GM23338 (cell line): Measurements from ENCODE around the gene HSPBAP1. TPM values are rescaled to one million over a fixed set of nuclear protein-coding genes. Genes with fewer than 3 reads are reported as not detected.

Experiments used
- ATAC-seq: fragments of 200-7000 bp; cut with Tn5 transposase; 3 replicates; pipeline ENCODE4 v1.9.1; 2020
- DNase-seq: peaks from one replicate; pipeline ENCODE4 v3.0.0-alpha.2; 2015; ENCODE audit warnings: low spot score
- H2AFZ ChIP-seq: fragments of 200-600 bp; sonication (generic); 2 replicates; pipeline ENCODE4 v1.8.0; 2016; ENCODE audit warnings: antibody characterized with exemption, mild to moderate bottlenecking, moderate library complexity
- H3F3A ChIP-seq: fragments of 200-600 bp; sonication (generic); replicated peaks from 2 replicates; pipeline ENCODE4 v1.8.0; 2017; ENCODE audit warnings: antibody characterized with exemption, mixed run types, low read depth
- H3K27ac ChIP-seq: fragments of 200-600 bp; sonication (generic); 2 replicates; pipeline ENCODE4 v1.6.1; 2016; ENCODE audit warnings: low read depth
- H3K27me3 ChIP-seq: fragments of 200-600 bp; sonication (generic); 2 replicates; pipeline ENCODE4 v1.8.0; 2016; ENCODE audit warnings: mild to moderate bottlenecking, mixed run types, moderate library complexity; ENCODE audit not compliant: insufficient read depth
- H3K36me3 ChIP-seq: fragments of 200-600 bp; sonication (generic); 2 replicates; pipeline ENCODE4 v1.8.0; 2016; ENCODE audit warnings: mild to moderate bottlenecking; ENCODE audit not compliant: insufficient read depth
- H3K4me1 ChIP-seq: fragments of 200-600 bp; sonication (generic); 2 replicates; pipeline ENCODE4 v1.8.0; 2016; ENCODE audit warnings: mild to moderate bottlenecking, moderate library complexity; ENCODE audit not compliant: insufficient read depth
- H3K4me2 ChIP-seq: fragments of 200-600 bp; sonication (generic); 2 replicates; pipeline ENCODE4 v1.7.1; 2017; ENCODE audit warnings: mixed run types
- H3K4me3 ChIP-seq: fragments of 200-600 bp; sonication (generic); 2 replicates; pipeline ENCODE4 v1.6.1; 2016; ENCODE audit warnings: mixed run types
- H3K79me2 ChIP-seq: fragments of 200-600 bp; sonication (generic); replicated peaks from 2 replicates; pipeline ENCODE4 v1.8.0; 2017; ENCODE audit warnings: mild to moderate bottlenecking; ENCODE audit not compliant: insufficient read depth
- H3K9me2 ChIP-seq: fragments of 200-600 bp; sonication (generic); 2 replicates; pipeline ENCODE4 v1.8.0; 2017; ENCODE audit not compliant: insufficient read depth
- H4K20me1 ChIP-seq: fragments of 200-600 bp; sonication (generic); replicated peaks from 2 replicates; pipeline ENCODE4 v1.8.0; 2017; ENCODE audit warnings: mild to moderate bottlenecking; ENCODE audit not compliant: insufficient read depth
- H3K27ac Mint-ChIP-seq: 2 replicates; pipeline ENCODE4 v1.8.0; 2020; ENCODE audit warnings: inconsistent platforms, mild to moderate bottlenecking, moderate library complexity, mixed read lengths
- H3K27me3 Mint-ChIP-seq: 3 replicates; pipeline ENCODE4 v1.8.0; 2022; ENCODE audit warnings: low read depth, mild to moderate bottlenecking, moderate library complexity, mixed read lengths, inconsistent platforms; ENCODE audit not compliant: insufficient read depth, poor library complexity
- H3K36me3 Mint-ChIP-seq: 3 replicates; pipeline ENCODE4 v1.8.0; 2021; ENCODE audit warnings: low read depth, mild to moderate bottlenecking, inconsistent platforms, moderate library complexity, mixed read lengths
- H3K4me1 Mint-ChIP-seq: 3 replicates; pipeline ENCODE4 v1.8.0; 2020; ENCODE audit warnings: mild to moderate bottlenecking, inconsistent platforms, mixed read lengths
- H3K4me3 Mint-ChIP-seq: 3 replicates; pipeline ENCODE4 v1.8.0; 2021; ENCODE audit warnings: moderate library complexity, mild to moderate bottlenecking, inconsistent platforms, mixed read lengths
- H3K9me3 Mint-ChIP-seq: 3 replicates; pipeline ENCODE4 v1.8.0; 2020; ENCODE audit warnings: moderate library complexity, mild to moderate bottlenecking, inconsistent platforms, mixed read lengths
- CREB1 ChIP-seq: fragments of 250-450 bp; sonication (Bioruptor Pico); IDR thresholded peaks from 2 replicates; pipeline ENCODE4 v1.5.0; 2020; ENCODE audit warnings: low read depth, mild to moderate bottlenecking, moderate library complexity
- CTCF ChIP-seq, 2 experiments: fragments of 200-600 bp in 1 of 2; sonication (generic) in 1 of 2; conservative IDR thresholded peaks; 2 replicates each; pipeline versions ENCODE4 v1.5.1 to v1.6.1; 2016 to 2017; ENCODE audit warnings: antibody characterized with exemption in 2 of 2, low read depth in 2 of 2, mild to moderate bottlenecking in 2 of 2, moderate library complexity in 1 of 2
- ETS1 ChIP-seq: IDR thresholded peaks from 2 replicates; pipeline ENCODE4 v1.6.1; 2016; ENCODE audit warnings: antibody characterized with exemption
- EZH2 ChIP-seq: fragments of 200-600 bp; sonication (generic); IDR thresholded peaks from one replicate; pipeline ENCODE4 v1.8.0; 2017; ENCODE audit warnings: antibody characterized with exemption, mild to moderate bottlenecking, low read depth; ENCODE audit not compliant: unreplicated experiment
- EZH2phosphoT487 ChIP-seq: fragments of 200-600 bp; sonication (generic); IDR thresholded peaks from one replicate; pipeline ENCODE4 v1.8.1; 2018; ENCODE audit warnings: antibody characterized with exemption; ENCODE audit not compliant: unreplicated experiment
- JUNB ChIP-seq: IDR thresholded peaks from one replicate; pipeline ENCODE4 v1.6.1; 2016; ENCODE audit warnings: antibody characterized with exemption; ENCODE audit not compliant: unreplicated experiment
- NANOG ChIP-seq: IDR thresholded peaks from 2 replicates; pipeline ENCODE4 v1.6.1; 2016; ENCODE audit warnings: antibody characterized with exemption, borderline replicate concordance
- POLR2AphosphoS5 ChIP-seq: IDR thresholded peaks from 2 replicates; pipeline ENCODE4 v1.6.1; 2016; ENCODE audit warnings: antibody characterized with exemption, low read depth
- REST ChIP-seq: IDR thresholded peaks from one replicate; pipeline ENCODE4 v1.6.1; 2018; ENCODE audit warnings: antibody characterized with exemption; ENCODE audit not compliant: unreplicated experiment
- STAT1 ChIP-seq: IDR thresholded peaks from one replicate; pipeline ENCODE4 v1.6.1; 2016; ENCODE audit warnings: antibody characterized with exemption; ENCODE audit not compliant: unreplicated experiment
- ZNF114 ChIP-seq: fragments of 250-450 bp; sonication (Bioruptor Pico); IDR thresholded peaks from 2 replicates; pipeline ENCODE4 v1.5.0; 2020; ENCODE audit warnings: mild to moderate bottlenecking, moderate library complexity
- ZNF331 ChIP-seq: fragments of 250-450 bp; sonication (Bioruptor Pico); IDR thresholded peaks from 2 replicates; pipeline ENCODE4 v1.5.0; 2020; ENCODE audit warnings: low read depth, mild to moderate bottlenecking, moderate library complexity
- ZNF462 ChIP-seq: fragments of 250-450 bp; sonication (Bioruptor Pico); IDR thresholded peaks from 2 replicates; pipeline ENCODE4 v1.5.0; 2020; ENCODE audit warnings: mild to moderate bottlenecking, moderate library complexity
- polyA plus RNA-seq: library from polyadenylated mRNA; unstranded; fragments of >200 nt; fragmentation: Nextera tagmentation; extraction: Ambion mirVana; gene quantifications from 2 replicates; pipeline ENCODE4 v1.2.1, GENCODE V29; 2016
- total RNA-seq: library from RNA; depleted of rRNA; stranded (reverse); fragments of >200 nt; shearing (Covaris generic); gene quantifications from 2 replicates; pipeline ENCODE4 v1.2.3, GENCODE V29; 2014

HSPBAP1 gene
- total and polyA plus RNA-seq, 2 experiments from 2014 or later, result 8.0 to 11.7 TPM

GRCh38 chr3:122725106-122725505, 68.5 kb downstream of the HSPBAP1 start:
- H3K4me1 ChIP-seq, result no peaks in the 10 kb centered on the region
- Mint-ChIP-seq H3K36me3 (peaks cover 33% of the 10 kb centered on the region; the same call in 2 of the 3 replicates), H3K4me1 (peaks cover 1% of the 10 kb centered on the region; the same call in 1 of the 3 replicates), H3K9me3 (peaks cover 20% of the 10 kb centered on the region; the same call in 2 of the 3 replicates), H3K4me3 (no peak overlapping the region), H3K27me3 (peaks cover 2% of the 10 kb centered on the region), H3K27ac (no peak overlapping the region)
- H3K9me2 ChIP-seq, result no peaks in the 10 kb centered on the region
- H3F3A ChIP-seq, result no peaks in the 10 kb centered on the region
- no peaks in the 10 kb centered on the region for H4K20me1 ChIP-seq
- no peak overlapping the region for H2AFZ ChIP-seq
- no peak for TF ChIP-seq CTCF (conservative IDR thresholded peaks at IDR 0.05; ENCODE audit: low read depth in 2 of 2)
- TF ChIP-seq ZNF462 (CRISPR knock-in tag), result no peak
- no peak for TF ChIP-seq ZNF331 (CRISPR knock-in tag)
- no peak for TF ChIP-seq STAT1
- no peak for TF ChIP-seq EZH2phosphoT487
- no peak for TF ChIP-seq EZH2
- TF ChIP-seq REST, result no peak
- no peak for TF ChIP-seq ETS1
- no peak for TF ChIP-seq JUNB
- no peak for TF ChIP-seq POLR2AphosphoS5
- TF ChIP-seq ZNF114, result no peak
- TF ChIP-seq CREB1 (CRISPR knock-in tag), result no peak
- no peak for TF ChIP-seq NANOG
- no peak overlapping the region for H3K4me3 ChIP-seq
- peaks cover 4% of the 10 kb centered on the region; the same call in 1 of the 2 replicates for H3K36me3 ChIP-seq
- no peak for ATAC-seq
- no peaks in the 10 kb centered on the region for H3K27me3 ChIP-seq
- DNase-seq, result no peak
- H3K79me2 ChIP-seq, result no peaks in the 10 kb centered on the region
- H3K27ac ChIP-seq, result no peak overlapping the region
- H3K4me2 ChIP-seq, result no peak overlapping the region
